Forelimb muscle (tissue), 1 donor: Measurements from ENCODE around the gene LRRN4CL. TPM values are rescaled to one million over a fixed set of nuclear protein-coding genes. Genes with fewer than 3 reads are reported as not detected.
"Not testable (repeated sequence)": the region's sequence is repeated elsewhere in the genome, so short reads cannot be mapped to it uniquely, and the experiment has no call there.

Source experiments
- DNase-seq: peaks from one replicate; pipeline ENCODE4 v3.0.0-alpha.2; 2013; ENCODE audit warnings: low read depth
- polyA plus RNA-seq: library from polyadenylated mRNA; unstranded; fragments of 120-200 nt; gene quantifications from one replicate; pipeline ENCODE4 v1.2.1, GENCODE V29; 2013; ENCODE audit not compliant: insufficient read length

LRRN4CL gene
- polyA plus RNA-seq, result 18.8 TPM

DNA sequence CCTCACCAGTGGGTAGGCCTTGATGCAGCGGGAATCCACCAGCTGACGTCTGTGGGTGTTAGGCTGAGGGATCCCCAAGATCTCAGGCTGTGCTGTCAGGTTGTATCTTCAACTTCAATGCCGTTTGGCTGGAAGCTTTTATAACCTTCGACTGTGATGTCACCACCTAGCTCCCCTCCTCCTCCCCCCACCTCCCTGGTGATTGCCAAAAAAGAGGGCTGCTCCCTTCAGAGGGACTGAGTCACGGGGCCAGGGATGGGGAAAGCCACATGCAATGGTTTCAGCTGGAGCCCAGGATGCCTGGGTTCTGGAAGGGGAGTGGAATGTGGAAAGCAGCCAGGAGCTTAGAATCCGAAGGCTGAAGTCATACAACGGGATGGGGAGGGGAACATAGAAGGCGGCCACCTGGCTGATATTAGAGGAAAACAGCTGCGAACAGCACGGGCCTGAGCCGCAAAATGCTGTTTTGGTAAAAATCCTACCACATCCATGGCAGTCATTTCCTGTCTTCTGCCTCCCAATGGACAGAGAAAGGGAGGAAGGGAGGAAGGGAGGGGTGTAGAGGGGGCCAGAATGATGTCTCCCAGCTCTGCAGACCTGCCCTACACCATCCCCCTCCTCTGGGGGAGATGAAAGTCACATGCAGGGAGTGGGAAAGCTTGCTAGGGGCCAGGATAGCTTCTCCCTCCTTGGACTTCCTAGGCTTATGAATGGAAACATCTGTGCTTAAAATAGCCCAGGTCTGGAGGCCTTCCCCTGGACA, at the start of gene LRRN4CL:
Gene LRRN4CL, minus strand, starts transcription at position 110 of the 763 bp plus-strand sequence. CDS start 1,022 bp downstream, outside the sequence.
- peak; percentile 85 for DNase-seq

DNA sequence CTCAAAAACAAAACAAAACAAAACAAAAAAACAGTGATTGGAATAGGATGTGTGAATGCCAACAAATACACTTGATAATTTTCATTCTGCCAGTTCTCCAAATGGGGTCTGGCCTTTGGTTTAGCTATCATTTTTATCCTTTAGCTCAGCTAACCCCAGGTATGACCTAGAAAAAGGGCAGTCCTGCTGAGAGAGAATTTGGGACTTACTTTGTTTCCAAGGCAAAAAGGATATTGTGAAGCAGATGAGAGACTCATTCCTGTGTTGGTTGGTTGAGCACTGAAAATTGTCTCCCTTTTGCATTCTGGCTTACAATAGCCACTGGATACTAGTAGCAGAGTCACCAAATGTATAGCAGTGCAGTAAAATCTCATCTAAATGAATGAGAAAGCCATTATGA, 47.9 kb upstream of the LRRN4CL start:
- no peak for DNase-seq

DNA sequence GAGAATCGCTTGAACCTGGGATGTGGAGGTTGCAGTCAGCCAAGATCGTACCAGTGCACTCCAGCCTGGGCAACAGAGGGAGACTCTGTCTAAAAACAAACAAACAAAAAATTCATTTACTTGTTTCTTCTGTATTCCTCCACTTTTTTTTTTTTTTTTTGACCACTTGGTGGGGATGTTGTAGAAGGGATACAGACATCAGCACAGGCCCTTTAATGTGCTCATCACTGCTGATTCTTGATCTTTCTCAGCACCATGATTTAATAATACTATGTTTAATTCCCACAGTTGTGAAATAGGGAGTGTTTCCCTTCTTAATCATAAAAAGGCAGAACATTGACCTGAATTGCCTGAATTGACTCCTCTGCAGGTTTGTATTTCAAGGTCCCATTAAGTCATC, 43.5 kb upstream of the LRRN4CL start:
- DNase-seq, result no peak

DNA sequence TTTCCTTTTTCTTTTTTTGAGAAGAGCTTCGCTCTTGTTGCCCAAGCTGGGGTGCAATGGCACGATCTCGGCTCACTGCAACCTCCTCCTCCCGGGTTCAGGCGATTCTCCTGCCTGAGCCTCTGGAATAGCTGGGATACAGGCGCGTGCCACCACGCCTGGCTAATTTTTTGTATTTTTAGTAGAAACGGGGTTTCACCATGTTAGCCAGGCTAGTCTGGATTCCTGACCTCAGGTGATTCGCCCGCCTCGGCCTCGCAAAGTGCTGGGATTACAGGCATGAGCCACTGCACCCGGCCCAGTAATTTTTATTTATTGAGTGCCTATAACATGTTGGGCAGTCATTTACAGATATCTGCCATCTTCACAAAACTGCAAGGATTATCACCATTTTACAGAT, 40.7 kb upstream of the LRRN4CL start:
- DNase-seq, result not testable (repeated sequence)

DNA sequence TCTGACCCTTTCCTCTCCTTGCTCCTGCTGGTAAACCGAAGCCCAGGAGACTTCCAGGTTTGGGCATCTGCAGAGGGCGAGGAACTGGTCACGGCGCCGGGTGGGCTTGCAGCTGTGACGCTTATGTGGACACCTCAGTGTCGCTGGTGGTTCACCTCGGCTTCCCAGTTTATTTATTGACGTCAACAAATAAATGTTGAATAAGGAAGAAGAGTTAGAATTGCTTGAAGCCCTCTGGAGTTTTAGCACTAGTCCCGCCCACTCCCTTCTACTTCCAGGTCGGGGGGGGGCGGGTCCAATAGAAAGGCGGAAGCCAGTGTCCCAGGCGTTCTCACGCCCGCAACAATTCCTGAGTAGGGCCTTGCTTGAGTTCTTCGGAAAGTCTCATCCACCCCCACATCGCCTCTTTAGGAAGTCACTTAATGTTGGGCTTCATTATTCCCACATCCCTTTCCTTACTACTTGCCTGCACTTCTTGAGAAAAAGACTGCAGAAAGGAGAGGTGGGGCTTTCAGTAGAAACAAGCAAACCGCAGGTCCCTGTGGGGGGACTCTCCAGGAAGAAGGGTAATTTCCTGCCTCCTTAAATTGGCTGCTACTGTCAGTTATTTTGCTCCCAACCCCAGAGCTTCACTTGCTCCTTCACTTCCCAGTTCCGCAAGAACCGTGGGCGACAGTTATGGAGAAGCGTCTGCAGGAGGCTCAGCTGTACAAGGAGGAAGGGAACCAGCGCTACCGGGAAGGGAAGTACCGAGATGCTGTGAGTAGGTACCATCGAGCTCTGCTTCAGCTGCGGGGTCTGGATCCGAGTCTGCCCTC, 39.0 kb upstream of the LRRN4CL start, which contains the start of gene TTC9C:
Gene TTC9C, plus strand, starts transcription at position 316 of the 818 bp plus-strand sequence. Its CDS starts 363 bp downstream, at position 679.
- DNase-seq, result no peak

DNA sequence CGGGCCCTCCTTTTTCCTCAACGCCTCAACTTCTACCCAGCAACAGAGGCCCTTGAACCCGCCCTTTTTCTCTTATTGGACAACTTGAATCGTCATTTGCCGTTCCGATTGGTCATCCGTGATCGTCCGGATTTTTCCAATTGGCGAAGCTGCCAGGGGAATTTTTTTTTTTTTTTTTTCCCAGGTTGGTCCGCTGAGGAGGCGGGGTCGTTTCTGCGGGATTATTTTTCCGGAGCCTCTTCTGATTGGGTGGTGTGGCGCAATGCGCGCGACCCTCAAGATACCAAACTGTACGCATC, 38.5 kb upstream of the LRRN4CL start:
- DNase-seq, result peak; percentile 97

DNA sequence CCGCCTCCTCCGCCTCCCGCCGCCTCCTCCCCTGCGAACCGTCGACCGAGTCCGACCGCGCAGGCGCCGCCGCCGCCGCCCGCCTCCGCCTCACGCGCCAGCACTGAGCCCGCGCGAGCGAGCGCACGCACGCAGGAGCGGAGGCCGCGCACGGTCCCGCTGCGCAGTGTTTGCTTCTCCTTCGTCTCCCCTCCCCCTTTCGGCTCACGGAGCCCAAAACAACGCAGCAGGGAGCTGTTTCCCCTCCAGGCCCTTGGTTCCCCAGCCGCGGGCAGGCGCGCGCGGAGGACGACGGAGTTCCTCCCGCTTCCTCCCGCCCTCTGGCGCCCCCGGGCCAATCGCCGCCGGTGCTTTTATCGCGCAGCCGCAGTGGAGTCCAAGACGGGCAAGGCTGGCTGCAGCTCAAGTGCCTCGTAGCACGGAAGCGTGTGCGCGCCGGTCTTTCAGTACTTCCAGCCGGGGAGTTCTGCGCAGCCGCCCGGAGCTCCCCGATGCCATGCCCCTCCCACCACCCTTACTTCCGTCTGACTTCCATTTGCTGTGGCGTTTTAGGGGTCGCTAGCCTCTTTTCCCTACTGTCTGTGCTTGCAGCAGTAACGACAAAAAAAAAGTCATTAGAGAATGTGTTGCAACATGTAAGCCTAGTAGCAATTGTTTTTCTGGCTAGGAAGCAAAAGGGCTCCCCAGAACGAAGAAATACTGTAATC, 38.0 kb upstream of the LRRN4CL start, which contains the start of gene HNRNPUL2:
Gene HNRNPUL2, minus strand, starts transcription at position 293 of the 707 bp plus-strand sequence. CDS start 301 bp downstream, outside the sequence.
- DNase-seq, result peak; percentile 97

DNA sequence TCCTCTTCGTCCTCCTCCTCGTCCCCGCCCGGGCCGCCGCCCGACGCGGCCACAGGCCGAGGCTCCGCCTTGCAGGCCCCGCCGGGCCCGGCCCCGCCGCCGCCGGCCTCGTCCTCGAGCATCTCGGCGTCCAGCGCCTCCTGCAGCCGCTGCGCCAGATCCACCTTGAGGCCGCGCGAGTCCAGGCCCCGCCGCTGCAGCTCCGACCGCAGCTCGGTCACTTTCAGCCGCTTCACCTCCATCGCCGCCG, 37.5 kb upstream of the LRRN4CL start:
- DNase-seq, result no peak

DNA sequence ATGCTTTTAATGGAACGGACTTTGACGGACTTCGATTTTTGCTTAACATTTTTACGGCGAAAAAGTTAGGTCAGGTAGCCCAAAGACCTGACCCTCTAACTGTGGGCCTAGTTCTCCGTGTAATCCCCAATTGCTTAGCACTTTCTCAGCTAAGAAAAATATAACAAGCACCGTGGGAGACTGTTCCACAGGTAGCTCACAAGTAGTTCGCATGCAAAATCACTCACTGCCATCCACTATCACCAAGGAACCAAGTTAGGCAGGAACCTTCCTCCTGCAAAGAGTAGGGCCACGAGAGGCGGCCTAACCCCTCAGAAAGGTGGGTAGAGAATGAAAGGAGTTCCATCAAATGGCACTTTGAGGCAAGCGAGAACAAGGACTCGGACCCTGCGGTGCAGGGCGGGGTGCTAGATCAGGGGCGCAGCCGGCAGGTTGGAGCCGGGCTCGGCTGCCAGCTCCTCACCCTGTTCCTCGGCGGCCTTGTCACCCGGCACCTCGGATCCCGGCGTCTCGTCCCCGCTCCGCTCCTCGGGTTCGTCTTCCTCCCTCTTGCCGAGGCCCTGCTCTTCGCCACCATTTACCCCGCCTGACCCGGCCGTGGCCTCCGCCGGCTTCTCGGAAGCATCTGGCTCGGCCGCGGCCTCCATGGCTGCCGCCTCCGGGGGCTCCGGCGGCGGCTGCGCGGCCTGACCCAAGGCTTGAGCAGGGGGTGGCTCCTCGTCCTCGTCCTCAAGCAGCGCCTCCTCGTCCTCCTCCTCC, 37.0 kb upstream of the LRRN4CL start:
- DNase-seq, result no peak

DNA sequence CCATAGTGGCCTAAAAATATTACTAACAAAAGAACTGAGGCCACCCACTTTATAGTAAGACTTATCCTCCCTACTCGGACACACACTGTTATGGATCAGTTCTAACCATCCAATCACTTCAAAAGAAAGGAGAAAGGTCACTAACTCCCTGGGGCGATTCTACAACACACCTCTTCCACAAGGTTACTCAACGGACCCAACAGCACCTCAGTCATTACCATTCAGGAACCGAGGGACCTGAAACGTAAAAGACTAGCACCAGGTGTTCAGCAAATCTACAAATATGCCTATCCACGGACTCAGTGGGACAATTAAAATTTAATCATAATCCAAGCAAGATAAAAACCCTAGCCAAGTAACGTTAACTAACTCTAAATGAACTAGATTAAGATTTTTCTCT, 36.3 kb upstream of the LRRN4CL start:
- no peak for DNase-seq

DNA sequence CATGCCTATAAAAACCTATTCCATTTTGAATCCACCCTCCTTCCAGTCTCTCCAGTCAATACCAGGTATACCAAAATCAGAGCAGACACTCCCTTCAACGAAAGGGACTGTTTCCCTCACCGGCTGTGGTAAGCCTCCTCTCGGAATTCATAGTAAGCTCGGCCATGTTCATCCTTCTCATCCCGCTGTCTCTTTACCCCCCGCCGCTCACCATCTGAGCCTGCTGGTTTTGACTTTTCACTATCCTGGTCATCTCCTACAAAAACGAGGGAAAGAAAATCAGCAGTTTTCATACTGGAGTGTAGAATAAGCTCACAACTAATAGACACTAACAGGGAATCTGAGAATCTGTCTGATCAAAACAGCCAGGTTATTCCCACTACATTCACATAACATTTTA, 34.8 kb upstream of the LRRN4CL start:
- DNase-seq, result no peak

DNA sequence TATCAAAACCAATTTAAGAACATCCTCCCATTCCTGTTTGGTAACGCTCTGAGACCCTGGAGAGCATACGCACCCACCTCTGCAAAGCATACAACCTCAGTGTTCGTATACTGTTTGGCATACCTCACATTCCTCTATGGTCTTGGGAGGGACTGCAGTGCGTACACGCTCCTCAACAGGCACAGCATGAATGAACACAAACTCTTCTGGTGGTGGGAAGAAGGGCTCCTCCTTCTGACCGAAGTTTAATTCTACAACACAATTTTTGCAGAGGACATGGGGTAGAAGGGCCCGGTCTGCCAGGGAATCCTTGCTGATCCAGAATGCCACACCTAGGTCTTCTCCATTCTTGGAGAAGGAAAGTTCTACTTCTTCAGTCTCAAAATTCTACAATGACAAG, 32.7 kb upstream of the LRRN4CL start:
- DNase-seq, result no peak

DNA sequence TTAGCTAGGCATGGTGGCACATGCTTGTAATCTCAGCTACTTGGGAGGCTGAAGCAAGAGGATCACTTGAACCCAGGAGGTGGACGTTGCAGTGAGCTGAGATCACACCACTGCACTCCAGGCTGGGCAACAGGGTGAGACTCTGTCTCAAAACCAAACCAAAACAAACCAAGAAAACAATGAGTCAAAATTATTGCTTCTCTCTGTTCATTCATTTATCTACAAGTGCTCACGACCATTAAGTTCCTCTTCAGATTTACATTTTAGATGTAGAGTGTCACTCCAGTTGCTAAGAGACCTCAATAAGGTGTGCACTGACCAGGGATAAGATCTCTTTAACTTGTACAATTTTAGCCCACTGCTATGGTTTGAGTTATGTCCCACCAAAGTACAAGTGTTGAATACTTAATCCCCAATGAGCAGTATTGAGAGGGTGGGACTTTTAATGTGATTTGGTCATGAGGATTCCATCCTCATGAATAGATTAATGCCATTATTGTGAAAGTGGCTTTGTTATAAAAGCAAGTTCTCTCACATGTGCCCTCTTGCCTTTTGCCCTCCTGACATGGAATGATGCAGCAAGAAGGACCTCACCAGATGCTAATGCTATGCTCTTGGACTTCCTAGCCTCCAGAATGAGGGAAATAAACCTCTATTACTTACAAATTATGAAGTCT, 30.1 kb upstream of the LRRN4CL start:
- no peak for DNase-seq

DNA sequence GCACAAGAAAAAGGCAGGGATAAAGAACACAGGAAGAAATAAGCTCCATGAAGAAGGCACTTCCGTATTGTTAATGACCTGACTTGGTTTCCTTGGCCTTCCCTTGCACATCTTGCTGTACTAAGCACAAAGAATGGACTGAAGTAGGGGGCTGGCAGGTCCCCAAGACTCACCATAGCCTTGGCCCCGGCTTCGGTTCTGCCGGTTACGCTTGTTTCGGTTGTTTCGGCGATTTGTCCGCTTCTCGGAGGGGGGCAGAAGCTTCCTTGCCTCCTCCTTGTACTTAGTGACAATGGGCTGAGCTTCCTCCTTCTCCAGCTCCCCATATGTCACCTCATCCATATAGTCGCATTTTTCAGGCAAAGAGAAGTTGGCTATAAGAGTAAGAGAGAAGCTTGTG, 27.5 kb upstream of the LRRN4CL start:
- no peak for DNase-seq

DNA sequence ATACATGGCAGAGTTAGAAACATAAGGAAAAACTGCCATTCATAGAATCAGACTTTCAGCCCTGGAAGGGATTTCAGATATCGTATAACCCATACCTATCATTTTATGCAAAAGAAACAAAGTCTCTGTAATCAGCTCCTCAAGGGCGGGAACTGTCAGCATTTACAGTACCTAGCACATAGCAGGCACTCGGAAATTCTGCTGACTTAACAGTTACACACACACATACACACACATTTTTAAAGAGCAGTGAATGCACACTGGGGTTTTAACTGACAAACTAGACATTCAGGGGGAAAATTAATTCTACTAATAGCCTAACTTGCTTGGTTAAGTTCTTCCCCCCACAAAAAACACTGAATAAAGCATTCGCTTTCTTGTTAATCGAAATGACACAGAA, 26.9 kb upstream of the LRRN4CL start:
- DNase-seq, result no peak

DNA sequence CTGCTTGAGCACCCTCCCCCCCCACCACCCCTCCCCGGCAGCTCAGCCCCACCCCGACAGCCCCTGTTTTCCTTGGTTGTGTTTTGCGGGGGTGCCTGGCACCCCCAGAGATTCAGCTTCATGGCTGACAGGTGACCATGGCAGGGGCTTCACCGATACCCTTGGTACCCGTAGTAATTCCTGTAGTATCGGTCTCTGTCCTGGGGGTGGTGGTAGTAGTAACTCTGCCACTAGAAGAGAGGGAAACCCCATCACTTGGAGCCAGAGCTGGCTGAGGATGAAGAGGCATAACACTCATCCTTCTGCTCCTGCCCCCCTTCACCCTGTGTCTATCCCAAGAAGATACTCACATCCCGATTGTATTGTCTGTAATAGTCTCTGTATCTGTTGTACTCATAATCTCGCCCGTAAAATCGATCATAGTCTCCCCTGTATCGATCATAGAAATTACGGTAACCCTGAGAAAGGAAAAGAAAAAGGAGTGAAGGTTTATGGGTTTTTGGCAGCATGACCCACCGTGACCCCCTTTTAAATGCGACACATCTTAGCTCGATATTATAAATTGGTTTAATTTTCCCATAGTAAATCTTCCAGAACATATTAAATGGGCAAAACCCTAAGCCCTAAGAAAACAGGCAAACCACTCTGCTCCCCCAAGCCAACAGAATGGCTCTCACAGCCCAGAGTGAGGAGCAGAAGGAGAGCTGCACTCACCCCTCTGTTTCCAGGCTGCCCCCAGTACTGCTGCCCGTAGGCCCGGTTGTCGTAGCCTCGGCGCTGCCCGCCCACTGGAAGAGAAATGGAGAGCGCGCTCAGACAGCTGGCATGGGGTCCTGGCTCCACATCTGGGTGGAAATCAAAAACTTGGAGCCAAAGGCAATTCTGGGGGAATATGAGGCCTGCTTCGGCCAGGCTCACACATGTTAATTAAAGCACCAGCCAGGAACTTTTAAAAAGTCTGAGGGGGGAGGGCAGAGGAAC, 26.1 kb upstream of the LRRN4CL start:
- DNase-seq, result no peak

DNA sequence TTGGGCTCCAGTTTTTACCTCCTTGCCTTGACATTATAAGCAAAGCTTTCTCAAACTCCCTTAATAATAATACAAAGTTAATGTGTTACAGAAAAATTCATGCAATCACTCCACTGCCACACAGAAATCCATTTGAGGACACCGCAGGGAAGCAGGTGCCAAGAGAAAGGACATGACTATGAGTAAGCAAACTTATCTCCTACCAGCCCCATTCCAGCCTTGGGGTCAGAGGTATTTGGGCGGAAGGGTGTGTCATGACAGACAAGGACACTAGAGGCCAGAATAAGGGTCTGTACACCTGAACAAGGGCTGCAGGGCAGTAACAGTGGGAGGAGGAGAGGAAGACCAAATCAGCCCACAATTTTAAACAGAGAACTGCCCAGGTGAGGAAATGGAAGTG, 24.0 kb upstream of the LRRN4CL start:
- no peak for DNase-seq

DNA sequence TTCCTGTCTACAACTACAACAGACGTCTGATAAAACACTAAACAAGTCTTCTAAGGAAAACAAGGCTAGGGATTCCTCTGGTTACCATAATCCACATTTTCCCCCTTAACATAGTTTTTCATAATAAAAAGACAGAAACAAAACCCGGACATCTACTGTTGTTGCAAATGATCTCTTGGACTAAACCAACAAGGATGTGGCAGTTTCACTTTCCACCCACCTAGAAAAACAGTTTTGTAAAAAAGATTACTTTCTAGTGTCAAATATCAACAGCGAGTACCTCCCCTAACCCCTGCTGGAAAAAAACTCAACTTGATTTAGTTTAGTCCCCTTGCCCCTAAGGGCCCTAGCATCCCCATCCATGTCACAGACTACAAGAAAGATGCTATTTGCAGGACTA, 23.5 kb upstream of the LRRN4CL start:
- DNase-seq, result no peak

DNA sequence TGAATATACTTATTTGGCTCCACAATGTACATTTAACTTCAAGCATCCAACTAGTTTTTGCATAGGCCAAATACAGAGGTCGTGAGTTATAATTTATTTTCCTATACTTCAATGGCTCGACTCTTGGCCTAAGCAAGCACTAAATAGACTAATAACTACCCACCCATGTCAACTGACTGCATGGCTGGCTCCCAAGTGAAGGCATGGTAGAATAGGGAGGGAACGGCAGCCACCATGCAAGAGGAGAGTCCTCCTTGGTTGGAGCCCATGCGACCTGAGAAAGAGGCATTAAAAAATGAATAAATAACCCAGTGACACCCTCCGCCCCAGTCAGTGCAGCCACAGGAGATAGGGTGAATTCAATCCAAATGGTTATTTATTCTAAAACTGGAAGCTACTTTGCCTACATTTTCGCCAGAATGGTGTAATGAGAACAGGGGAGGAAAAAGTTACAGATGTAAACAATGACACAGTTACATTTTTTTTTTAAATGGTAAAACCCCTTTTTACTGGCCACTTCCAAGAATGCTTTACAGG, 23.0 kb upstream of the LRRN4CL start:
- DNase-seq, result no peak

DNA sequence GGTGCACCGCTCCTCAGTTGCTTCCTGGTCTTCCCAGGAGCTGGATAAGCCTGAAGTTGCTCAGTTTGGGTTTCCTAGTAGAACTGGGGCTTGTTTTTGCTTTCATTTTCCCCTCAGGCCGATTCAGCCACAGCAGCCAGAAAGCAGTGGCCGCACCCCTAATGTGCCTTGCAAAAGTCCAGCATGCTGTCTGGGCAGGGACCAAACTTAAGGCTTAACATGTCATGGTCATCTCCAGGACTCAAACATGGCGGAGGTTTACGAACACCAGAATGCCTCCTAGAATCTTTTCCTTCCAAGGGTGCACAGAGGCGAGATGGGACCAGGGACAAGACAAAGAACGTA, 20.6 kb upstream of the LRRN4CL start:
- no peak for DNase-seq
